SU-DHL-6 (cell line): ENCODE data around the gene CHCHD10.

Experiments used
- H2AFZ ChIP-seq: fragments of 200-600 bp; sonication (generic); 2 replicates; pipeline ENCODE4 v1.6.1; 2014; ENCODE audit warnings: low read depth, mild to moderate bottlenecking, moderate library complexity, mixed read lengths, antibody characterized with exemption, low read length; ENCODE audit not compliant: severe bottlenecking
- H3F3A ChIP-seq: fragments of 200-600 bp; shearing (Covaris generic); 2 replicates; pipeline ENCODE4 v1.6.0; 2016; ENCODE audit warnings: antibody characterized with exemption, mild to moderate bottlenecking; ENCODE audit not compliant: insufficient read depth
- H3K27ac ChIP-seq: fragments of 200-600 bp; sonication (generic); 2 replicates; pipeline ENCODE4 v1.5.1; 2016; ENCODE audit warnings: low read depth, mild to moderate bottlenecking, low read length, moderate library complexity, mixed read lengths
- H3K27me3 ChIP-seq: fragments of 200-600 bp; sonication (generic), shearing (Covaris generic); 2 replicates; pipeline ENCODE4 v1.6.0; 2014; ENCODE audit warnings: mild to moderate bottlenecking, low read length
- H3K36me3 ChIP-seq: fragments of 200-600 bp; sonication (generic); 2 replicates; pipeline ENCODE4 v1.6.1; 2014; ENCODE audit warnings: mild to moderate bottlenecking, low read length, mixed read lengths
- H3K4me2 ChIP-seq: fragments of 300-600, 200-600 bp; shearing (Covaris generic), sonication (generic); 2 replicates; pipeline ENCODE4 v1.6.0; 2014; ENCODE audit warnings: low read length, low read depth, mild to moderate bottlenecking; ENCODE audit not compliant: poor library complexity, severe bottlenecking
- H3K4me3 ChIP-seq: fragments of 200-600 bp; sonication (generic); 2 replicates; pipeline ENCODE4 v1.5.1; 2014; ENCODE audit warnings: antibody characterized with exemption, low read length, mild to moderate bottlenecking, mixed read lengths; ENCODE audit not compliant: insufficient read depth, poor library complexity, severe bottlenecking
- H3K79me2 ChIP-seq: fragments of 200-600 bp; sonication (generic); 2 replicates; pipeline ENCODE4 v1.6.1; 2014; ENCODE audit warnings: mild to moderate bottlenecking, low read length, moderate library complexity; ENCODE audit not compliant: insufficient read depth
- H3K9ac ChIP-seq: fragments of 200-600 bp; sonication (generic); 2 replicates; pipeline ENCODE4 v1.7.0; 2014; ENCODE audit warnings: mild to moderate bottlenecking, low read length
- H3K9me2 ChIP-seq: fragments of 200-600 bp; sonication (generic); replicated peaks from 2 replicates; pipeline ENCODE4 v1.6.1; 2014; ENCODE audit warnings: low read length; ENCODE audit not compliant: insufficient read depth
- H3K9me3 ChIP-seq: fragments of 200-600 bp; sonication (generic); 2 replicates; pipeline ENCODE4 v1.6.1; 2014; ENCODE audit warnings: low read length, mixed read lengths; ENCODE audit not compliant: insufficient read depth
- H4K20me1 ChIP-seq: fragments of 200-600 bp; sonication (generic); 2 replicates; pipeline ENCODE4 v1.6.1; 2014; ENCODE audit warnings: low read depth, mild to moderate bottlenecking, antibody characterized with exemption, low read length, moderate library complexity, mixed read lengths
- CTCF ChIP-seq: fragments of 200-600 bp; sonication (generic); IDR thresholded peaks from one replicate; pipeline ENCODE4 v1.5.1; 2017; ENCODE audit warnings: antibody characterized with exemption, mild to moderate bottlenecking, low read length, moderate library complexity; ENCODE audit not compliant: insufficient read depth, poor library complexity, severe bottlenecking
- EZH2phosphoT487 ChIP-seq: fragments of 200-600 bp; sonication (generic), shearing (Covaris generic); conservative IDR thresholded peaks from 2 replicates; pipeline ENCODE4 v1.6.1; 2018; ENCODE audit warnings: mild to moderate bottlenecking, antibody characterized with exemption, low read length, moderate library complexity, mixed read lengths

Gene CHCHD10

GRCh38 chr22:23763954-23764353 lies 3.8 kb downstream of the CHCHD10 start:
- peak overlapping the region; percentile 37 for H3K27ac ChIP-seq
- H3K9me3 ChIP-seq: no peaks in the 10 kb centered on the region
- H3K36me3 ChIP-seq: no peaks in the 10 kb centered on the region
- H3F3A ChIP-seq: peaks cover 7% of the 10 kb centered on the region; the same call in 1 of the 2 replicates
- TF ChIP-seq EZH2phosphoT487: no peak
- no peak for TF ChIP-seq CTCF
- H3K9ac ChIP-seq: peak overlapping the region; percentile 15; the same call in 1 of the 2 replicates
- H3K9me2 ChIP-seq: no peaks in the 10 kb centered on the region
- no peaks in the 10 kb centered on the region for H3K27me3 ChIP-seq
- H3K79me2 ChIP-seq: peaks cover 5% of the 10 kb centered on the region; the same call in 1 of the 2 replicates
- H3K4me3 ChIP-seq: no peak overlapping the region
- H2AFZ ChIP-seq: no peak overlapping the region
- peak overlapping the region; percentile 34 for H3K4me2 ChIP-seq
- H4K20me1 ChIP-seq: no peaks in the 10 kb centered on the region

- peak overlapping the region; percentile 37 for H3K27ac ChIP-seq
- no peak overlapping the region for H2AFZ ChIP-seq
- H3K4me3 ChIP-seq: peak overlapping the region; percentile 2
- H3K4me2 ChIP-seq: peak overlapping the region; percentile 34
- H3K9me2 ChIP-seq: no peaks in the 10 kb centered on the region
- H3K27me3 ChIP-seq: no peaks in the 10 kb centered on the region
- TF ChIP-seq EZH2phosphoT487: no peak
- TF ChIP-seq CTCF: no peak
- peaks cover 7% of the 10 kb centered on the region; the same call in 1 of the 2 replicates for H3F3A ChIP-seq
- peak overlapping the region; percentile 15; the same call in 1 of the 2 replicates for H3K9ac ChIP-seq
- H3K79me2 ChIP-seq: peaks cover 5% of the 10 kb centered on the region; the same call in 1 of the 2 replicates
- H3K9me3 ChIP-seq: no peaks in the 10 kb centered on the region
- no peaks in the 10 kb centered on the region for H4K20me1 ChIP-seq
- no peaks in the 10 kb centered on the region for H3K36me3 ChIP-seq
Measured at GRCh38 chr22:23763579-23763945, 4.2 kb downstream of the CHCHD10 start.

GRCh38 chr22:23762842-23763578 lies 4.8 kb downstream of the CHCHD10 start, which contains the start of gene C22orf15:
C22orf15 (plus strand) TSS chr22:23762990; CDS start chr22:23763307, 317 bp downstream.
- no peak within 1 kb of the TSS for H2AFZ ChIP-seq
- H3K79me2 ChIP-seq: peaks cover 5% of the 10 kb centered on the region; the same call in 1 of the 2 replicates
- H3K4me3 ChIP-seq: peak within 1 kb of the TSS; percentile 2
- no peaks in the 10 kb centered on the region for H3K9me3 ChIP-seq
- H4K20me1 ChIP-seq: no peaks in the 10 kb centered on the region
- no peaks in the 10 kb centered on the region for H3K9me2 ChIP-seq
- no peaks in the 10 kb centered on the region for H3K36me3 ChIP-seq
- H3K27ac ChIP-seq: peak within 1 kb of the TSS; percentile 37
- no peak for TF ChIP-seq EZH2phosphoT487
- no peak for TF ChIP-seq CTCF
- H3K4me2 ChIP-seq: peak within 1 kb of the TSS; percentile 34
- H3K9ac ChIP-seq: peak within 1 kb of the TSS; percentile 15; the same call in 1 of the 2 replicates
- H3K27me3 ChIP-seq: no peaks in the 10 kb centered on the region
- H3F3A ChIP-seq: peaks cover 7% of the 10 kb centered on the region; the same call in 1 of the 2 replicates
